GM19099 (cell line): Measurements from ENCODE around the gene MSMB.

Experiments
- POLR2A ChIP-seq: IDR thresholded peaks from 3 replicates; pipeline ENCODE4 v1.6.1; 2011; ENCODE audit warnings: low read depth; ENCODE audit not compliant: insufficient read length; ENCODE audit errors: extremely low read depth

The MSMB gene, protein sequence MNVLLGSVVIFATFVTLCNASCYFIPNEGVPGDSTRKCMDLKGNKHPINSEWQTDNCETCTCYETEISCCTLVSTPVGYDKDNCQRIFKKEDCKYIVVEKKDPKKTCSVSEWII

GRCh38 chr10:46046261-46046660, at the start of gene MSMB:
MSMB (minus strand) TSS chr10:46046269; CDS start chr10:46046237, 32 bp downstream.
- no peak for TF ChIP-seq POLR2A

GRCh38 chr10:46094931-46095750, 49.1 kb upstream of the MSMB start:
- TF ChIP-seq POLR2A, result no peak

DNA sequence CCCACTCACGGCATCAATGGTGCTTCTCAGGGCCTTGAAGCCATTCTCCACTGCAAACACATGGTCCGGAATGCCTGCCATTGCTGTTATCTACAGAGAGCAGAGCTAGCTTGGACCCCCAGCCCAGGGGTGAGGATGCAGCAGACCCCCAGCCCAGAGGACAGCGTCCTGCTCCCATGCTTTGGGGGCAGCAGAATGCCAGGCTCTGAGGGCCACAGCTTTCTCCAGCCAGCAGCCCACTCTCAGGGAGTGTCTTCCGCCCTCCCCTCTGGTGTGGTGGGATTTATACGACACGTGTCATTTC, 48.1 kb upstream of the MSMB start:
- no peak for TF ChIP-seq POLR2A

GRCh38 chr10:46092524-46093081, 46.5 kb upstream of the MSMB start:
- no peak for TF ChIP-seq POLR2A

DNA sequence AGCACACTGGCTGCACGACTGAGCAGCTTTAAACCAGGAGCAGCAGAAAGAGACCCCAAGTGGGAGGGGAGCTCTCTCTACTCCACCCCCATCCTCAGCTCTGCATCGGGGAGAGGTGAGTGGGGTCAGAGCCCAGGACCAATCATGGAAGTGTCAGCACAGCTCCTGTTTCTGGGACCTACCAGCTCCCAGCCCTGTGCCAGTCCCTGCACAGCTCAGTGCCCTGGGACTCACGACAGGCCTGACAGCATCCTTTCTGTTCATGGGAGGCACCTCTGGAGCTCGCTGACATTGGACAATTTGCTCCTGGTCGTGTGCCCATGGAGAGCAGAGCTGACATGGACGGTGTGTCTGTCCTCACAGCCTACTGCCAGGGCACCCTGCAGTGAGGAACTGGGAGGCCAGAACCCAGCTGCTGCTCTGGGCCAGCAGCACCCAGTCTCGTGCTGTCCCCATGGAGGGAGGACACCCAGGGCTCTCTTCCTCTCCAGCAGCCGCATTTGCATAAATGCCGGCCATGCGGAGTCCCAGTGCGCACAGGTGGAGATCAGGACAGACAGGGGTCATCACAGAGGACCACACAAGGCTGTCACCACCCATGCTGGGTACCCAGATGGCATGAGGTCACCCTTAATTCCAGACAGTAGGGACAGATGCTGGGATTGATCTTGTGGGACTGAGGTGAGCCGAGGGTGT, 45.9 kb upstream of the MSMB start:
- no peak for TF ChIP-seq POLR2A

GRCh38 chr10:46091080-46091827, 45.2 kb upstream of the MSMB start:
- TF ChIP-seq POLR2A, result no peak

DNA sequence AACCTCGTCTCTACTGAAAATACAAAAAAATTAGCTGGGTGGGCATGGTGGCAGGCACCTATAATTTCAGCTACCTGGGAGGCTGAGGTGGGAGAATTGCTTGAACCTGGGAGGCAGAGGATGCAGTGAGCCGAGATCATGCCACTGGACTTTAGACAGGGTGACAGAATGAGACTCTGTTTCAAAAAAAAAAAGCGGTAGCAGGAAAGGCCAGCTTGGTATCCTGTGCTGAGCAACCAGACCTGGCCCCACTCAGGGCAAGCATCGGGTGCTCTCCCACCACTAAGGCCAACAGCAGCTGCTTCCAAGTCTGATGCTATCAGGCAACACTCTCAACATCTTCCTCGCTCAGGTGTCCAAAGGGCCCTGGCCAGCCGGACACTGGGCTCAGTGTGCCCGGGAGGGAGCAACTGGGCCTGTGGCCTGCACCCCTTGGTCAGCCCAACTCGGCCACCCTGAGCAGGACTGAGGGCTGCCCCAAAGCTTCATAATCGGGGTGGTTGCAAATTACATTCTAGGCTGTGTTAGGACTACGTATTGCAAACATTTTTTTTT, 44.3 kb upstream of the MSMB start:
- no peak for TF ChIP-seq POLR2A

DNA sequence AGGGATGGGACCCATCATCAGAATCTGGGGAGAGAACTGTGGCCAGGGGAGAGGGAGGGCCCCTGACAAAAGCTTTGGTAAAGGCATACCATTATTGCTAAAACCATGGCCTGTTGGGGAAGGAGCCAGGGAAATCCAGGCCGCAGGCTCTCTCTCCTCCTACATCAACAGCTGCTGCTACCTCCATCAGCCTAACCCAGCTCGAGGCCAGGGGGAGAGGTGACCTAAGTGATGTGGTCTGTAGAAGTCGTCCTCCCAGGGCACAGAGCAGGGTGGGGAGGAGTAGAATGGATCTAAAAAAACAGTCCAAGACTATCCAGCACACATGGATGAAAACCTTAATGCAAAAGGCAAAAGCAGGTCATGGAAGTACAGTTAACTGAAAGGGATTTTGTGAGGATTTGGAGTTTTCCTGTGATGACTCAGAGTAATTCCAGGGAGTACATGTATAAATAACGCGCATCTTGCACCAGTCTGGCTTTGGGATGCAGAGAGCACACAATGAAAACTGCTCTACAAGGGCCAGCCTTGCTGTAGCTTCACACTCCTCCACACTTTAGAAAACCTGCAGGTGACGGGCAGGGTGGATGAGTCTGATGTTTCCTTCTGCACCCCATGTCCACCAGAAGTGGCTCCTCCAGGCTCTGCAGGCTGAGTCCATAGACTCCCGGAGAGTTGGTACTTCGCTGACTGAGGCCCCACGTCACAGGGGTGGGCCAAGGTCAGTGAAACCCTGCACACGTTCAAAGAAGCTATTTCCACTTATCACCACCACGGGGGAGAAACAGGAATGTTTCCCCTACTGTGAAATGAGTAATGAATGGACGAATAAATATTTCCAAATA, 38.5 kb upstream of the MSMB start:
- TF ChIP-seq POLR2A, result no peak

DNA sequence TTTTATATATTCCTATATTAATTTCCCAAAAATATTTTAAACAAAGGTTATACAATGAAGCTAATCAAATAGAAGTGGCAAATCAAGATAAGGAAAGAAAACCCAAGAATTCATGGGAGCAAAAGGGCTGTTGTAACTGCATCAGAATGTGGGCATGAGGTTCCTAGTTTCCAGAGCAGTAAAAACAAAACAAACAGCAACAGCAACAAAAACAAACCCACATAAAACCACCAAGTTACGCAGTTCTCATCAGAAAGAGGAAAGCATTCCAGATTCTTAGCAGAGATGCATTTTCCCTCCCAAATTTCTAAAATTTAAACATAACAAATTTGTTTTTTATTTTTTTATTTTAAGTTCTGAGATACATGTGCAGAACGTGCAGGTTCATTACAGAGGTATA, 34.8 kb upstream of the MSMB start:
- TF ChIP-seq POLR2A, result no peak

GRCh38 chr10:46079831-46080585, 33.9 kb upstream of the MSMB start:
- no peak for TF ChIP-seq POLR2A

DNA sequence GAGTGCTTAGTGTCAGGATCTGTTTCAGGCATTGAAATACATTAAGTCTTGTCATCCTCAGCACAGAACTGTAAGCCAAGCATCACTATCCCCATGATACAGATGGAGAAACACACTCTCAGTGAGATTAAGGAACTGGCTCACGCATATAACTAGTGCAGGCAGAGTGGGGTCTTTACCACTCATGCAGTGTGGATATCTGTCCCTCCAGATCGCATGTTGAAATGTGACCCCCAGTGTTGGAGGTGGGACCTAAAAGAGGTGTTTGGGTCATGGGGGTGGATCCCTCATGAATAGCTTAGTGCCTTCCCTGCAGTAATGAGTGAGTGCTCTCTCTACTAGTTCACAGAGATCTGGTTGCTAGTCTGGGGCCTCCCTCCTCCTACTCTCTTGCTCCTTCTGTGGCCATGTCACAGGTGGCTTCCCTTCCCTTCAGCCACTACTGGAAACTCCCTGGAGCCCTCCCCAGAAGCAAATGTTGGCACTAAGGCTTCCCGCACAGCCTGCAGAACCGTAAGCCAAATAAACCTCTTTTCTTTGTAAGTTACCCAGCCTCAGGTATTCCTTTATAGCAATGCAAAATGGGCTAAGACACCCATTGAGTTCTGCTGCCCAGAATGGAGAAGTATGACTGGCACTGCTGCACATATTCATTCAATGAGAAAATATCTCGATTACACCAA, 31.8 kb upstream of the MSMB start:
- TF ChIP-seq POLR2A, result no peak

GRCh38 chr10:46077141-46077554, 31.1 kb upstream of the MSMB start:
- no peak for TF ChIP-seq POLR2A

DNA sequence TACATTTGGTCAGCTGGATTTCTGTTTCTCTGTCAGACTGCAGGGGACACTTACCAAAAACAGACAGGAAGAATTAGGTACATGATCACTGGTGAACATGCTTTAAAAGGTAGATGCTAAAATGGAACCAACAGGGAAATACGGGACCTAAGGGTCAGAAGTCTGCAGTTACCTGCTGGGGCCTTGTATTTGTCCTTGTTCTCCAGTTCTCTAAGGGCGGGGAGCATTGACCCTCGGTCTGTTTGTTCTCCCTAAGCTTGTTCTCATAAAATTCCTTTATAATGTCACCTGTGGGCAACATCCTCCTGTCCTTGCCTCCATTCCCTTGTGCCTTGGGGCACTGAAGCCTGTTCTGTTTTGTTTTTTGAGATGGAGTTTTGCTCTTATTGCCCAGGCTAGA, 29.8 kb upstream of the MSMB start:
- TF ChIP-seq POLR2A, result no peak

DNA sequence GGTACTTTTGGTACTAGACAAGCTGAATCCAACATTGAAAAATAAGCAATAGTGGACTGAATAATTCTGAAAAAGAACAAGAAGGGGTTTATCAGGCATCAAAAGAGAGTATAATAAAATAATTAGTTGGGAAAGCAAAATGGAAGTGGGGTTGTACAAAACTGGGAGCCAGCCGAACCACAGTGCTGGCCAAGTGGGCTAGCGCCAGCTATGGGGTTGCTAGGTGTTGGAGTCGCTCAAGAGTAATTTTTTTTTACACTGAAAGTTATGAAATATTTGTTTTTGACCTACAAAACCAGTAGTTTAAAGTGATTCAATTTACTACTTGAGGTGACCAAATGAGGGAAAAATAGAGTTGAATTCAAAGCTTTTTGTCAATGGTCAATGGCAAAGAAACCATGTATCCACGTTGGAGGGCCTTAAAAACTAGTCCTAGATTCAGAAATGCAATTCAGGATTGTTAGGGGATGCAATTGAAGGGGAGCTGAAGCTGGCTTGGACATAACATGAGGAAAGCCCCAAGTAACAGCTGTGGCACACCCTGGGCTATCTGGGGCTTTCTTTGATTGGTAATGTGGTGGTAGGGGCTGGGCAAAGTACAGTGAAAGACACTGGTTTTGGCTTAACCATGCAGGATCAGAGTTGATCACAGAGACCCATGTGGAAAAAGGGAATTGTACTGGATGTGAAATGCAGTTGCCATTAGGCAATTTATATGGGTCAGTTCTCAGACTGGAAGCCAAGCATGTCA, 28.3 kb upstream of the MSMB start:
- TF ChIP-seq POLR2A, result no peak
